WTC11 (cell line): ENCODE measurements around the gene GATAD2A. TPM values are rescaled to one million over a fixed set of nuclear protein-coding genes. Genes with fewer than 3 reads are reported as not detected.

Source experiments
- ATAC-seq: fragments of 200-7000 bp; cut with Tn5 transposase; 2 replicates; pipeline ENCODE4 v1.10.0; 2021; ENCODE audit warnings: mild to moderate bottlenecking, moderate library complexity
- CTCF ChIA-PET: fragments of 300-600 bp; sonication (Branson Sonifier 250); formaldehyde crosslinking; loops from one replicate; lab custom pipeline; 2021; ENCODE audit warnings: antibody characterized with exemption; lab: Charles Lee
- POLR2A ChIA-PET: fragments of 350-600 bp; sonication (Branson Sonifier 250); formaldehyde crosslinking; loops from one replicate; lab custom pipeline; 2021; ENCODE audit warnings: antibody characterized with exemption; lab: Charles Lee
- DNase-seq: peaks from one replicate; pipeline ENCODE4 v3.0.0; 2021; ENCODE audit warnings: low spot score
- H3K27ac Mint-ChIP-seq: 2 replicates; pipeline ENCODE4 v1.8.0; 2021; ENCODE audit warnings: mixed read lengths
- H3K27me3 Mint-ChIP-seq: 2 replicates; pipeline ENCODE4 v1.8.0; 2021; ENCODE audit warnings: low read depth, mild to moderate bottlenecking, moderate library complexity, mixed read lengths
- H3K36me3 Mint-ChIP-seq: 2 replicates; pipeline ENCODE4 v1.8.0; 2021; ENCODE audit warnings: mixed read lengths
- H3K4me1 Mint-ChIP-seq: 2 replicates; pipeline ENCODE4 v1.8.0; 2022; ENCODE audit warnings: mixed read lengths
- H3K4me3 Mint-ChIP-seq: 2 replicates; pipeline ENCODE4 v1.8.0; 2021; ENCODE audit warnings: mild to moderate bottlenecking, moderate library complexity, mixed read lengths
- H3K9me3 Mint-ChIP-seq: 2 replicates; pipeline ENCODE4 v1.8.0; 2021; ENCODE audit warnings: mixed read lengths
- CREB1 ChIP-seq: sonication (generic); formaldehyde crosslinking; IDR thresholded peaks from 2 replicates; pipeline ENCODE4 v1.8.0; 2023; ENCODE audit warnings: mild to moderate bottlenecking, missing genetic modification reagents
- CREM ChIP-seq: sonication (generic); formaldehyde crosslinking; IDR thresholded peaks from 2 replicates; pipeline ENCODE4 v1.8.1; 2022; ENCODE audit warnings: mild to moderate bottlenecking, missing genetic modification reagents, moderate library complexity
- E2F4 ChIP-seq: sonication (generic); formaldehyde crosslinking; IDR thresholded peaks from 2 replicates; pipeline ENCODE4 v1.8.1; 2022; ENCODE audit warnings: low read depth, mild to moderate bottlenecking, moderate library complexity, missing genetic modification reagents, borderline replicate concordance
- ELF4 ChIP-seq: sonication (generic); formaldehyde crosslinking; IDR thresholded peaks from 2 replicates; pipeline ENCODE4 v1.8.1; 2022; ENCODE audit warnings: low read depth, mild to moderate bottlenecking, moderate library complexity, missing genetic modification reagents
- ETV6 ChIP-seq: sonication (generic); formaldehyde crosslinking; IDR thresholded peaks from 2 replicates; pipeline ENCODE4 v1.8.1; 2022; ENCODE audit warnings: mild to moderate bottlenecking, missing genetic modification reagents
- FOXK1 ChIP-seq: sonication (generic); formaldehyde crosslinking; IDR thresholded peaks from 2 replicates; pipeline ENCODE4 v1.8.0; 2022; ENCODE audit warnings: mild to moderate bottlenecking, moderate library complexity, missing genetic modification reagents
- FOXP4 ChIP-seq: sonication (generic); formaldehyde crosslinking; IDR thresholded peaks from 2 replicates; pipeline ENCODE4 v1.8.0; 2022; ENCODE audit warnings: mild to moderate bottlenecking, missing genetic modification reagents
- GABPB1 ChIP-seq: sonication (generic); formaldehyde crosslinking; IDR thresholded peaks from 2 replicates; pipeline ENCODE4 v1.8.1; 2023; ENCODE audit warnings: mild to moderate bottlenecking, missing genetic modification reagents
- GRHL2 ChIP-seq: fragments of 250-450 bp; sonication (Bioruptor Pico); IDR thresholded peaks from 2 replicates; pipeline ENCODE4 v1.8.0; 2022; ENCODE audit warnings: mild to moderate bottlenecking, moderate library complexity; ENCODE audit not compliant: insufficient replicate concordance, severe bottlenecking
- KAT7 ChIP-seq: sonication (generic); formaldehyde crosslinking; IDR thresholded peaks from 2 replicates; pipeline ENCODE4 v1.8.1; 2023; ENCODE audit warnings: missing genetic modification reagents, mild to moderate bottlenecking, borderline replicate concordance
- MAX ChIP-seq: sonication (generic); formaldehyde crosslinking; IDR thresholded peaks from 2 replicates; pipeline ENCODE4 v1.8.0; 2022; ENCODE audit warnings: mild to moderate bottlenecking, missing genetic modification reagents
- NFE2L1 ChIP-seq: sonication (generic); formaldehyde crosslinking; IDR thresholded peaks from 2 replicates; pipeline ENCODE4 v1.8.1; 2023; ENCODE audit warnings: missing genetic modification reagents
- NR3C1 ChIP-seq: sonication (generic); formaldehyde crosslinking; conservative IDR thresholded peaks from 2 replicates; pipeline ENCODE4 v1.8.1; 2023; ENCODE audit warnings: low read depth, mild to moderate bottlenecking, missing genetic modification reagents
- SOX15 ChIP-seq: fragments of 250-450 bp; sonication (Bioruptor Pico); IDR thresholded peaks from 2 replicates; pipeline ENCODE4 v1.9.0; 2021; ENCODE audit warnings: mild to moderate bottlenecking
- SP1 ChIP-seq: sonication (generic); formaldehyde crosslinking; conservative IDR thresholded peaks from 2 replicates; pipeline ENCODE4 v1.8.1; 2022; ENCODE audit warnings: missing genetic modification reagents
- TCF7 ChIP-seq: sonication (generic); formaldehyde crosslinking; IDR thresholded peaks from 2 replicates; pipeline ENCODE4 v1.8.0; 2022; ENCODE audit warnings: mild to moderate bottlenecking, low read depth, missing genetic modification reagents, moderate library complexity
- TEAD1 ChIP-seq: sonication (generic); formaldehyde crosslinking; IDR thresholded peaks from 2 replicates; pipeline ENCODE4 v1.8.0; 2022; ENCODE audit warnings: mild to moderate bottlenecking, missing genetic modification reagents
- TEAD4 ChIP-seq: sonication (generic); formaldehyde crosslinking; IDR thresholded peaks from 2 replicates; pipeline ENCODE4 v1.8.0; 2022; ENCODE audit warnings: mild to moderate bottlenecking, missing genetic modification reagents
- ZNF121 ChIP-seq: sonication (generic); formaldehyde crosslinking; IDR thresholded peaks from 2 replicates; pipeline ENCODE4 v1.8.0; 2023; ENCODE audit warnings: missing genetic modification reagents
- ZNF317 ChIP-seq: sonication (generic); formaldehyde crosslinking; IDR thresholded peaks from 2 replicates; pipeline ENCODE4 v1.8.1; 2023; ENCODE audit warnings: low read depth, mild to moderate bottlenecking, moderate library complexity, missing genetic modification reagents, borderline replicate concordance
- ZNF423 ChIP-seq: fragments of 250-450 bp; sonication (Bioruptor Pico); IDR thresholded peaks from 2 replicates; pipeline ENCODE4 v2.1.2; 2022; ENCODE audit warnings: mild to moderate bottlenecking, moderate library complexity
- total RNA-seq: library from RNA; stranded (reverse); gene quantifications from 3 replicates; pipeline ENCODE4 v1.2.3, GENCODE V29; 2021
- TF ChIP-seq, protein P1 (sequence below): sonication (generic); formaldehyde crosslinking; IDR thresholded peaks from 2 replicates; pipeline ENCODE4 v1.8.1; 2023; ENCODE audit warnings: mild to moderate bottlenecking, moderate library complexity, missing genetic modification reagents
- TF ChIP-seq, protein P2 (sequence below): sonication (generic); formaldehyde crosslinking; IDR thresholded peaks from 2 replicates; pipeline ENCODE4 v1.8.1; 2022; ENCODE audit warnings: mild to moderate bottlenecking, missing genetic modification reagents, moderate library complexity, borderline replicate concordance

The GATAD2A gene
- total RNA-seq, 1 experiment from 2014 or later: 209 TPM

DNA sequence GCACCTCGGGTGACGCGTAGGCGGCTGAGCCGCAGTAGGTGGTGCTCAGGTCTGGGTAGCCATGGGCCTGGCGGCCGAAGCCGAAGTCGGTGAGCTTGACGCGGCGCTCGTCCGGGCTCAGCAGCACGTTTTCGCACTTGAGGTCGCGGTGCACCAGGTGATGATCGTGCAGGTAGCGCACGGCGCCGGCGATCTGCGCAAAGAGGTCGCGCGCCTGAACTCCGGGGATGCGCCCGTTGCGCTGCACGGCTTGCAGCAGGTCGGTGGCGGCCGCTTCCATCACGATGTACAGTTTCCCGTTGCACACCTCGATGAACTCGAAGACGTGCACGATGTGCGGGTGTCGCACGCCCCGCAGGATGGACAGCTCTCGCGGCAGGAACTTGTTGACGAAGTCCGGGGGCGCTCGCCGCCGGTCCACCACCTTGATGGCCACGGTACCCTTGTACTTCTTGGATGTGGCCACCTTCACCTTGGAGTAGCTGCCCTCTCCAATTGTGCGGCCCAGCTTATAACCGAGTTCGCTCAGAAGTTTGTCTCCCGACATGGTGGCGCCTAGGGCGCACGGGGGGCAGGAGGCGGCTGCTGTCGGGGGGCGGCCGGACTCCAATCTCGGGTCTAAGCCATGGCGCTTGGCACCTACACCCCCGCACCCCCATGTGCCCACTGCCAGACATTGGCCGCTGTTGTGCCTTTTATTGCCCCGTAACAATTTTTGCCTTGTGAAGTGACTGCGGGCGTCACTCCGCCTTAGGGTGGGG, 109.6 kb downstream of the GATAD2A start, which contains the start of gene TSSK6:
Gene TSSK6, minus strand, starts transcription at position 668 of the 761 bp plus-strand sequence. Its CDS starts 121 bp downstream, at position 547.
- ATAC-seq: no peak
- no peaks in the 10 kb centered on the region for H3K9me3 Mint-ChIP-seq
- TF ChIP-seq TCF7 (CRISPR knock-in tag): no peak
- TF ChIP-seq, protein P1, sequence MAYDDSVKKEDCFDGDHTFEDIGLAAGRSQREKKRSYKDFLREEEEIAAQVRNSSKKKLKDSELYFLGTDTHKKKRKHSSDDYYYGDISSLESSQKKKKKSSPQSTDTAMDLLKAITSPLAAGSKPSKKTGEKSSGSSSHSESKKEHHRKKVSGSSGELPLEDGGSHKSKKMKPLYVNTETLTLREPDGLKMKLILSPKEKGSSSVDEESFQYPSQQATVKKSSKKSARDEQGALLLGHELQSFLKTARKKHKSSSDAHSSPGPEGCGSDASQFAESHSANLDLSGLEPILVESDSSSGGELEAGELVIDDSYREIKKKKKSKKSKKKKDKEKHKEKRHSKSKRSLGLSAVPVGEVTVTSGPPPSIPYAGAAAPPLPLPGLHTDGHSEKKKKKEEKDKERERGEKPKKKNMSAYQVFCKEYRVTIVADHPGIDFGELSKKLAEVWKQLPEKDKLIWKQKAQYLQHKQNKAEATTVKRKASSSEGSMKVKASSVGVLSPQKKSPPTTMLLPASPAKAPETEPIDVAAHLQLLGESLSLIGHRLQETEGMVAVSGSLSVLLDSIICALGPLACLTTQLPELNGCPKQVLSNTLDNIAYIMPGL: no peak
- peaks cover 10% of the 10 kb centered on the region; the same call in 1 of the 2 replicates for H3K4me1 Mint-ChIP-seq
- peak within 1 kb of the TSS; percentile 88 for H3K27ac Mint-ChIP-seq
- peaks cover 11% of the 10 kb centered on the region for H3K36me3 Mint-ChIP-seq
- no peak for DNase-seq
- peak within 1 kb of the TSS; percentile 90 for H3K4me3 Mint-ChIP-seq
- H3K27me3 Mint-ChIP-seq: no peaks in the 10 kb centered on the region
- POLR2A ChIA-PET: interaction anchor here (0.5 to 1.3 kb wide), 5 partner anchors 17 to 1501 kb away, joined by 3 to 5 read pairs (median 3); no protein-coding TSS in a partner anchor
- CTCF ChIA-PET: interaction anchor here (0.5 to 2.5 kb wide), 9 partner anchors 17 to 150 kb away, joined by 3 to 18 read pairs (median 5); partner anchors contain the start of gene GMIP

- Mint-ChIP-seq H3K27me3 (no peaks in the 10 kb centered on the region), H3K4me3 (peak within 1 kb of the TSS; percentile 90), H3K27ac (peak within 1 kb of the TSS; percentile 88), H3K4me1 (peaks cover 5% of the 10 kb centered on the region; the same call in 1 of the 2 replicates), H3K36me3 (peaks cover 17% of the 10 kb centered on the region), H3K9me3 (no peaks in the 10 kb centered on the region)
- DNase-seq: peak; percentile 95
- ChIA-PET CTCF (interaction anchor here (0.5 to 2.5 kb wide), 11 partner anchors 15 to 395 kb away, joined by 3 to 18 read pairs (median 5); partner anchors contain the start of gene GMIP), POLR2A (interaction anchor here (0.5 to 1.3 kb wide), 5 partner anchors 17 to 1502 kb away, joined by 3 to 5 read pairs (median 3); no protein-coding TSS in a partner anchor)
- ATAC-seq: peak; percentile 84
- TF ChIP-seq ZNF121 (no peak), ZNF317 (CRISPR knock-in tag) (0 out of 2 replicates have a peak, but pooled peaks have one; percentile 56), FOXK1 (peak; percentile 93), GABPB1 (CRISPR knock-in tag) (peak; percentile 80), ELF4 (CRISPR knock-in tag) (0 out of 2 replicates have a peak, but pooled peaks have one; percentile 25), NFE2L1 (CRISPR knock-in tag) (peak; percentile 44; the same call in 1 of the 2 replicates), SOX15 (CRISPR knock-in tag) (no peak), TEAD4 (CRISPR knock-in tag) (peak; percentile 55; the same call in 1 of the 2 replicates), ETV6 (peak; percentile 93), E2F4 (no peak), KAT7 (CRISPR knock-in tag) (peak; percentile 71; the same call in 1 of the 2 replicates), MAX (CRISPR knock-in tag) (peak; percentile 79), FOXP4 (CRISPR knock-in tag) (peak; percentile 27; the same call in 1 of the 2 replicates), TEAD1 (CRISPR knock-in tag) (peak; percentile 79; the same call in 1 of the 2 replicates), GRHL2 (CRISPR knock-in tag) (no peak), ZNF423 (no peak), NR3C1 (CRISPR knock-in tag) (no peak), SP1 (CRISPR knock-in tag) (peak; percentile 75; the same call in 1 of the 2 replicates), CREB1 (CRISPR knock-in tag) (peak; percentile 43; the same call in 1 of the 2 replicates), CREM (CRISPR knock-in tag) (peak; percentile 89)
- TF ChIP-seq, protein P2, sequence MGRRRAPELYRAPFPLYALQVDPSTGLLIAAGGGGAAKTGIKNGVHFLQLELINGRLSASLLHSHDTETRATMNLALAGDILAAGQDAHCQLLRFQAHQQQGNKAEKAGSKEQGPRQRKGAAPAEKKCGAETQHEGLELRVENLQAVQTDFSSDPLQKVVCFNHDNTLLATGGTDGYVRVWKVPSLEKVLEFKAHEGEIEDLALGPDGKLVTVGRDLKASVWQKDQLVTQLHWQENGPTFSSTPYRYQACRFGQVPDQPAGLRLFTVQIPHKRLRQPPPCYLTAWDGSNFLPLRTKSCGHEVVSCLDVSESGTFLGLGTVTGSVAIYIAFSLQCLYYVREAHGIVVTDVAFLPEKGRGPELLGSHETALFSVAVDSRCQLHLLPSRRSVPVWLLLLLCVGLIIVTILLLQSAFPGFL (CRISPR knock-in tag): no peak
- TF ChIP-seq, protein P1: 0 out of 2 replicates have a peak, but pooled peaks have one; percentile 30
Observed at GRCh38 chr19:19515642-19516519, 110.4 kb downstream of the GATAD2A start, which contains the start of gene NDUFA13. TSS of gene NDUFA13 (plus strand) at chr19:19516225. CDS start at chr19:19516239, 14 bp downstream.
